Measurements from ENCODE around the gene PYM1.
A peak's percentile ranks its signal among the peaks of the same experiment; 100 is the strongest.
"Not testable (repeated sequence)": the region's sequence is repeated elsewhere in the genome, so short reads cannot be mapped to it uniquely, and the experiment has no call there.

Gene PYM1

GRCh38 chr12:55940065-55940732, 12.5 kb upstream of the PYM1 start:
- DNase-seq (ENCODE audit: low read depth in 2 of 2), result peak; percentile 64 to 78

GRCh38 chr12:55938826-55939501, 11.3 kb upstream of the PYM1 start:
- DNase-seq (ENCODE audit: low read depth in 2 of 2), result peak in 1 of 2 donors; percentile 42

GRCh38 chr12:55937981-55938380, 10.3 kb upstream of the PYM1 start:
- no peak for DNase-seq (ENCODE audit: low read depth in 2 of 2)

GRCh38 chr12:55935738-55936151, 8.1 kb upstream of the PYM1 start:
- no peak for DNase-seq (ENCODE audit: low read depth in 2 of 2)

GRCh38 chr12:55934773-55935172, 7.1 kb upstream of the PYM1 start:
- no peak for DNase-seq (ENCODE audit: low read depth in 2 of 2)

GRCh38 chr12:55933799-55934742, 6.4 kb upstream of the PYM1 start:
- DNase-seq (ENCODE audit: low read depth in 2 of 2), result no peak

GRCh38 chr12:55933169-55933798, 5.6 kb upstream of the PYM1 start:
- DNase-seq (ENCODE audit: low read depth in 2 of 2), result no peak

- DNase-seq (ENCODE audit: low read depth in 2 of 2), result peak in 1 of 2 donors; percentile 40
Measured at GRCh38 chr12:55932551-55932910, 4.8 kb upstream of the PYM1 start.

GRCh38 chr12:55931780-55932550, 4.3 kb upstream of the PYM1 start:
- no peak for DNase-seq (ENCODE audit: low read depth in 2 of 2)

GRCh38 chr12:55931317-55931779, 3.7 kb upstream of the PYM1 start:
- no peak for DNase-seq (ENCODE audit: low read depth in 2 of 2)

- peak; percentile 71 to 88 for DNase-seq (ENCODE audit: low read depth in 2 of 2)
Measured at GRCh38 chr12:55930771-55931316, 3.1 kb upstream of the PYM1 start, which contains the start of gene DGKA. Gene DGKA (plus strand): TSS chr12:55931162. CDS start chr12:55936504, 5,342 bp downstream.

GRCh38 chr12:55929306-55929791, 1.7 kb upstream of the PYM1 start:
- DNase-seq (ENCODE audit: low read depth in 2 of 2), result peak; percentile 83 to 84

- DNase-seq (ENCODE audit: low read depth in 2 of 2), result peak; percentile 89 to 90
Measured at GRCh38 chr12:55926738-55927587, 731 bp downstream of the PYM1 start.

- DNase-seq (ENCODE audit: low read depth in 2 of 2), result no peak
Measured at GRCh38 chr12:55925870-55926737, 1.6 kb downstream of the PYM1 start.

- DNase-seq (ENCODE audit: low read depth in 2 of 2), result no peak
Measured at GRCh38 chr12:55925371-55925770, 2.3 kb downstream of the PYM1 start.

- DNase-seq (ENCODE audit: low read depth in 2 of 2), result not testable (repeated sequence)
Measured at GRCh38 chr12:55923648-55924047, 4.0 kb downstream of the PYM1 start.

GRCh38 chr12:55922126-55922525, 5.6 kb downstream of the PYM1 start:
- DNase-seq (ENCODE audit: low read depth in 2 of 2), result no peak

GRCh38 chr12:55919032-55919431, 8.7 kb downstream of the PYM1 start:
- not testable (repeated sequence) for DNase-seq (ENCODE audit: low read depth in 2 of 2)

Data from stimulated activated CD4-positive, alpha-beta T cell treated with anti-CD3 and anti-CD28 coated beads, Interleukin-15, amount 100 ng/mL, for 48 hours (primary cell).